Measurements from ENCODE around the gene VSTM2L. TPM values are rescaled to one million over a fixed set of nuclear protein-coding genes. Genes with fewer than 3 reads are reported as not detected.

Gene VSTM2L
- total and polyA plus RNA-seq, 2 donors (not counting 3 experiments of a cell fraction or from before 2014, with no cell fraction given): 0.18 TPM; not detected in 1

GRCh38 chr20:37927410-37928095, 24.6 kb downstream of the VSTM2L start:
- H4K20me1 ChIP-seq (replicated peaks; ENCODE audit: control insufficient read depth, extremely low read depth, insufficient read depth, low read length): no peaks in the 10 kb centered on the region
- no peak for DNase-seq (ENCODE audit: low read depth, low spot score)
- no peak overlapping the region for H3K27ac ChIP-seq (ENCODE audit: insufficient read depth, low read depth, low read length)
- no peak overlapping the region for H3K9ac ChIP-seq (replicated peaks; ENCODE audit: extremely low read depth, insufficient read depth, low read length)
- H3K9me1 ChIP-seq (replicated peaks; ENCODE audit: control insufficient read depth, extremely low read depth, insufficient read depth, low read length): no peaks in the 10 kb centered on the region
- H3K27me3 ChIP-seq (ENCODE audit: control insufficient read depth in 2 of 2, insufficient read depth in 2 of 2, low read length in 2 of 2): peaks cover 3 to 6% of the 10 kb centered on the region in 2 experiments
- intact Hi-C loops (cut with micrococcal nuclease): no loop called here
- no peak overlapping the region for H3K4me3 ChIP-seq (replicated peaks in 1 of 3; ENCODE audit: insufficient read depth in 1 of 3, low read depth in 1 of 3, low read length in 3 of 3)
- CTCF ChIA-PET: interaction anchor here (0.8 kb wide), 1 partner anchor 11 kb away, joined by 4 read pairs; no protein-coding TSS in a partner anchor
- POLR2A ChIA-PET: no interaction called here
- H2AFZ ChIP-seq (ENCODE audit: low read depth, low read length): no peak overlapping the region
- no peak for FAIRE-seq
- H3K9me3 ChIP-seq (replicated peaks; ENCODE audit: control insufficient read depth, insufficient read depth, low read length): no peaks in the 10 kb centered on the region
- TF ChIP-seq POLR2A (IDR thresholded peaks at IDR 0.05; ENCODE audit: low read depth, low read length) (no peak), JUN (IDR thresholded peaks at IDR 0.05; ENCODE audit: borderline replicate concordance, insufficient read depth, insufficient read length, low read depth) (no peak), GATA2 (IDR thresholded peaks at IDR 0.05; ENCODE audit: insufficient read depth, insufficient read length, low read depth, low read length) (no peak), FOS (IDR thresholded peaks at IDR 0.05; ENCODE audit: borderline replicate concordance, insufficient read depth, low read length) (no peak), POLR2AphosphoS5 (IDR thresholded peaks at IDR 0.05; ENCODE audit: insufficient read depth, low read depth, low read length) (no peak), MYC (IDR thresholded peaks at IDR 0.05; ENCODE audit: low read depth, low read length) (no peak)
- H3K4me1 ChIP-seq (ENCODE audit: control insufficient read depth, extremely low read depth, insufficient read depth, low read length): no peaks in the 10 kb centered on the region
- dilution Hi-C loops (cut with MboI; ENCODE audit: extremely low pct_ligation_motif_present, low sequenced_read_pairs): no loop called here
- BruUV-seq (replicated peaks): no TSS peak
- no peaks in the 10 kb centered on the region for H3K79me2 ChIP-seq (ENCODE audit: control insufficient read depth, insufficient read depth, low read length)
- H3K4me2 ChIP-seq (ENCODE audit: insufficient read depth, low read length): no peak overlapping the region
- H3K36me3 ChIP-seq (ENCODE audit: control insufficient read depth in 2 of 2, extremely low read depth in 1 of 2, insufficient read depth in 2 of 2, low read length in 2 of 2): no peaks in the 10 kb centered on the region

GRCh38 chr20:37928996-37929682, 26.2 kb downstream of the VSTM2L start:
- Histone ChIP-seq H3K9me3 (replicated peaks; ENCODE audit: control insufficient read depth, insufficient read depth, low read length) (no peaks in the 10 kb centered on the region), H3K4me3 (replicated peaks in 1 of 3; ENCODE audit: insufficient read depth in 1 of 3, low read depth in 1 of 3, low read length in 3 of 3) (no peak overlapping the region), H3K9me1 (replicated peaks; ENCODE audit: control insufficient read depth, extremely low read depth, insufficient read depth, low read length) (no peaks in the 10 kb centered on the region), H4K20me1 (replicated peaks; ENCODE audit: control insufficient read depth, extremely low read depth, insufficient read depth, low read length) (no peaks in the 10 kb centered on the region), H3K36me3 (ENCODE audit: control insufficient read depth in 2 of 2, extremely low read depth in 1 of 2, insufficient read depth in 2 of 2, low read length in 2 of 2) (no peaks in the 10 kb centered on the region), H2AFZ (ENCODE audit: low read depth, low read length) (no peak overlapping the region), H3K4me1 (ENCODE audit: control insufficient read depth, extremely low read depth, insufficient read depth, low read length) (no peaks in the 10 kb centered on the region), H3K27me3 (ENCODE audit: control insufficient read depth in 2 of 2, insufficient read depth in 2 of 2, low read length in 2 of 2) (peaks cover 3 to 10% of the 10 kb centered on the region in 2 experiments), H3K27ac (ENCODE audit: insufficient read depth, low read depth, low read length) (no peak overlapping the region), H3K9ac (replicated peaks; ENCODE audit: extremely low read depth, insufficient read depth, low read length) (no peak overlapping the region), H3K4me2 (ENCODE audit: insufficient read depth, low read length) (no peak overlapping the region), H3K79me2 (ENCODE audit: control insufficient read depth, insufficient read depth, low read length) (no peaks in the 10 kb centered on the region)
- CTCF ChIA-PET: interaction anchor here (0.6 kb wide), 1 partner anchor 64 kb away, joined by 3 read pairs; no protein-coding TSS in a partner anchor
- intact Hi-C loops (cut with micrococcal nuclease) (no loop called here), dilution Hi-C loops (cut with MboI; ENCODE audit: extremely low pct_ligation_motif_present, low sequenced_read_pairs) (no loop called here)
- no peak for FAIRE-seq
- no TSS peak for BruUV-seq (replicated peaks)
- POLR2A ChIA-PET: no interaction called here
- no peak for DNase-seq (ENCODE audit: low read depth, low spot score)
- TF ChIP-seq POLR2A (IDR thresholded peaks at IDR 0.05; ENCODE audit: low read depth, low read length) (no peak), JUN (IDR thresholded peaks at IDR 0.05; ENCODE audit: borderline replicate concordance, insufficient read depth, insufficient read length, low read depth) (no peak), CTCF (IDR thresholded peaks at IDR 0.05; ENCODE audit: extremely low read depth in 1 of 2, insufficient read depth in 1 of 2, low read depth in 1 of 2, low read length in 2 of 2) (no peak)
